ENCODE results near the gene INPP5F.

DNA sequence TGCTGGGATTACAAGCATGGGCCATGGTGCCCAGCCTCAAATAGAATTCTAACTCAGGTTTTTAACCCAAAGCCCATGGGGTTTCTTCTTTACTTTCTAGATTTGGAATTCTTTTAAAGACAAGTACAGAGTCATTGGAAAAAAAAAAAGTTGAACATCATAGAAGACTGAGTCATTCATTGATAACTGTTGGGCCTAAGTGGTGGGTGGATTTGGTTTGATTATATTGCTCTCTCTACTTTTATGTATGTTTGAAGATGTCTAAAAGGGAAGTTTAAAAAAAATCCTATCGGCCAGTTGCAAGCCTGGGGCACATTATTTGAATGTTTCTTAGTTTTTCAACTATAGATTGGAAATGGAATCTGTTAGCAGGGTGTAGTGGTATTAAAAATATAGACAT, 49.7 kb downstream of the INPP5F start:
- TF ChIP-seq, protein P1, sequence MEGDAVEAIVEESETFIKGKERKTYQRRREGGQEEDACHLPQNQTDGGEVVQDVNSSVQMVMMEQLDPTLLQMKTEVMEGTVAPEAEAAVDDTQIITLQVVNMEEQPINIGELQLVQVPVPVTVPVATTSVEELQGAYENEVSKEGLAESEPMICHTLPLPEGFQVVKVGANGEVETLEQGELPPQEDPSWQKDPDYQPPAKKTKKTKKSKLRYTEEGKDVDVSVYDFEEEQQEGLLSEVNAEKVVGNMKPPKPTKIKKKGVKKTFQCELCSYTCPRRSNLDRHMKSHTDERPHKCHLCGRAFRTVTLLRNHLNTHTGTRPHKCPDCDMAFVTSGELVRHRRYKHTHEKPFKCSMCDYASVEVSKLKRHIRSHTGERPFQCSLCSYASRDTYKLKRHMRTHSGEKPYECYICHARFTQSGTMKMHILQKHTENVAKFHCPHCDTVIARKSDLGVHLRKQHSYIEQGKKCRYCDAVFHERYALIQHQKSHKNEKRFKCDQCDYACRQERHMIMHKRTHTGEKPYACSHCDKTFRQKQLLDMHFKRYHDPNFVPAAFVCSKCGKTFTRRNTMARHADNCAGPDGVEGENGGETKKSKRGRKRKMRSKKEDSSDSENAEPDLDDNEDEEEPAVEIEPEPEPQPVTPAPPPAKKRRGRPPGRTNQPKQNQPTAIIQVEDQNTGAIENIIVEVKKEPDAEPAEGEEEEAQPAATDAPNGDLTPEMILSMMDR (IDR thresholded peaks at IDR 0.05 in 8 of 11, conservative IDR thresholded peaks at IDR 0.05 in 3 of 11): no peak
- TF ChIP-seq POLR2A (IDR thresholded peaks at IDR 0.05) (no peak), POLR2AphosphoS5 (IDR thresholded peaks at IDR 0.05) (no peak)

All from spleen (tissue), 7 donors.